HL-60 (cell line): Measurements from ENCODE around the gene SLC5A8.

Experiments used
- CTCF ChIP-seq: IDR thresholded peaks from one replicate; pipeline ENCODE4 v1.5.1; 2011; ENCODE audit warnings: low read length, control low read depth, inconsistent platforms; ENCODE audit not compliant: insufficient read depth
- POLR2AphosphoS5 ChIP-seq: IDR thresholded peaks from 2 replicates; pipeline ENCODE4 v1.6.1; 2012; ENCODE audit warnings: low read depth
- TF ChIP-seq, protein P1 (sequence below): IDR thresholded peaks from 2 replicates; pipeline ENCODE4 v1.6.1; 2012; ENCODE audit warnings: low read depth; ENCODE audit not compliant: insufficient replicate concordance

GRCh38 chr12:101238800-101239329, 28.8 kb upstream of the SLC5A8 start:
- TF ChIP-seq CTCF (no peak), POLR2AphosphoS5 (no peak)
- TF ChIP-seq, protein P1, sequence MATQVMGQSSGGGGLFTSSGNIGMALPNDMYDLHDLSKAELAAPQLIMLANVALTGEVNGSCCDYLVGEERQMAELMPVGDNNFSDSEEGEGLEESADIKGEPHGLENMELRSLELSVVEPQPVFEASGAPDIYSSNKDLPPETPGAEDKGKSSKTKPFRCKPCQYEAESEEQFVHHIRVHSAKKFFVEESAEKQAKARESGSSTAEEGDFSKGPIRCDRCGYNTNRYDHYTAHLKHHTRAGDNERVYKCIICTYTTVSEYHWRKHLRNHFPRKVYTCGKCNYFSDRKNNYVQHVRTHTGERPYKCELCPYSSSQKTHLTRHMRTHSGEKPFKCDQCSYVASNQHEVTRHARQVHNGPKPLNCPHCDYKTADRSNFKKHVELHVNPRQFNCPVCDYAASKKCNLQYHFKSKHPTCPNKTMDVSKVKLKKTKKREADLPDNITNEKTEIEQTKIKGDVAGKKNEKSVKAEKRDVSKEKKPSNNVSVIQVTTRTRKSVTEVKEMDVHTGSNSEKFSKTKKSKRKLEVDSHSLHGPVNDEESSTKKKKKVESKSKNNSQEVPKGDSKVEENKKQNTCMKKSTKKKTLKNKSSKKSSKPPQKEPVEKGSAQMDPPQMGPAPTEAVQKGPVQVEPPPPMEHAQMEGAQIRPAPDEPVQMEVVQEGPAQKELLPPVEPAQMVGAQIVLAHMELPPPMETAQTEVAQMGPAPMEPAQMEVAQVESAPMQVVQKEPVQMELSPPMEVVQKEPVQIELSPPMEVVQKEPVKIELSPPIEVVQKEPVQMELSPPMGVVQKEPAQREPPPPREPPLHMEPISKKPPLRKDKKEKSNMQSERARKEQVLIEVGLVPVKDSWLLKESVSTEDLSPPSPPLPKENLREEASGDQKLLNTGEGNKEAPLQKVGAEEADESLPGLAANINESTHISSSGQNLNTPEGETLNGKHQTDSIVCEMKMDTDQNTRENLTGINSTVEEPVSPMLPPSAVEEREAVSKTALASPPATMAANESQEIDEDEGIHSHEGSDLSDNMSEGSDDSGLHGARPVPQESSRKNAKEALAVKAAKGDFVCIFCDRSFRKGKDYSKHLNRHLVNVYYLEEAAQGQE, result no peak
